NCI-H2081 treated with DMSO at 0.1 percent for 48 hours (cell line): ENCODE data around the gene RBPJL.

Source experiments
- DNase-seq: peaks from one replicate; lab custom pipeline; 2025; lab: John Stamatoyannopoulos, UW

The RBPJL gene

GRCh38 chr20:45317826-45318225 is 11.2 kb downstream of the RBPJL start:
- DNase-seq, result no peak

- DNase-seq, result no peak
Observed at GRCh38 chr20:45318386-45318939, 11.8 kb downstream of the RBPJL start.

- DNase-seq, result no peak
Observed at GRCh38 chr20:45318948-45319347, 12.3 kb downstream of the RBPJL start.

- DNase-seq, result no peak
Observed at GRCh38 chr20:45320948-45321595, 14.4 kb downstream of the RBPJL start.

- DNase-seq, result no peak
Observed at GRCh38 chr20:45322952-45323383, 16.3 kb downstream of the RBPJL start.

GRCh38 chr20:45323731-45324130 is 17.1 kb downstream of the RBPJL start:
- DNase-seq, result no peak

- DNase-seq, result no peak
Observed at GRCh38 chr20:45325371-45325770, 18.7 kb downstream of the RBPJL start.

- no peak for DNase-seq
Observed at GRCh38 chr20:45328451-45328850, 21.8 kb downstream of the RBPJL start.

GRCh38 chr20:45329497-45330319 is 23.1 kb downstream of the RBPJL start:
- no peak for DNase-seq

GRCh38 chr20:45330476-45330875 is 23.8 kb downstream of the RBPJL start:
- DNase-seq, result no peak

- no peak for DNase-seq
Observed at GRCh38 chr20:45336530-45337366, 30.1 kb downstream of the RBPJL start.

GRCh38 chr20:45337367-45338120 is 30.9 kb downstream of the RBPJL start:
- no peak for DNase-seq

GRCh38 chr20:45338121-45339030 is 31.7 kb downstream of the RBPJL start:
- DNase-seq, result no peak

GRCh38 chr20:45339084-45339483 is 32.4 kb downstream of the RBPJL start:
- no peak for DNase-seq

GRCh38 chr20:45339799-45340198 is 33.2 kb downstream of the RBPJL start:
- no peak for DNase-seq

GRCh38 chr20:45340236-45340847 is 33.7 kb downstream of the RBPJL start:
- no peak for DNase-seq

- DNase-seq, result no peak
Observed at GRCh38 chr20:45340951-45341350, 34.3 kb downstream of the RBPJL start.

- no peak for DNase-seq
Observed at GRCh38 chr20:45341579-45341938, 34.9 kb downstream of the RBPJL start.

- no peak for DNase-seq
Observed at GRCh38 chr20:45341939-45342854, 35.6 kb downstream of the RBPJL start.
